Measurements from ENCODE around the gene THOC6. TPM values are rescaled to one million over a fixed set of nuclear protein-coding genes. Genes with fewer than 3 reads are reported as not detected.

THOC6 gene
- total and polyA plus RNA-seq, 2 donors (not counting 3 experiments of a cell fraction or from before 2014, with no cell fraction given), result 23.9 to 39.3 TPM

DNA sequence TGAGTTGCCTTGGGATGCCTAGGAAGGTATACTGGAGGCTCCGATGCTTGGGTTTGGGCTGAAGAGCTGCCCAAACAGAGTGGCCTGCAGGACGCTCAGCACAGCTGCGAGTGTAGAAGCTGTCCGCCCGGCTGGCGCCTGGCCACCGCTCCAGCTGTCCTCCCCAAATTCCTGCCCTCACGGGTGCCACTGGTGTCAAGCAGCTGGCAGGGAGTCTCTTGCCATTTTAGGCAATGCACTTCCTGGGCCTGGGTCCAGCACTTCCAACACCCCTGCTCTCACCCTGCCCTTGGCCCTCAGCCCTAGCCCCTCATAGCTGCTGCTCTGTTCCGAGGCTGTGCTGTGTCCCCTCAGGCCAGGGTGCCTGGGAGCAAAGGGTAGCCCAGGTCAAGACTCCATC, 38.4 kb upstream of the THOC6 start:
- Histone ChIP-seq H3K79me2 (ENCODE audit: control insufficient read depth, insufficient read depth, low read length) (no peaks in the 10 kb centered on the region), H3K27me3 (ENCODE audit: control insufficient read depth in 2 of 2, insufficient read depth in 2 of 2, low read length in 2 of 2) (peaks cover 0 to 5% of the 10 kb centered on the region in 2 experiments), H2AFZ (ENCODE audit: low read depth, low read length) (no peak overlapping the region), H3K9me1 (replicated peaks; ENCODE audit: control insufficient read depth, extremely low read depth, insufficient read depth, low read length) (no peaks in the 10 kb centered on the region), H3K9me3 (replicated peaks; ENCODE audit: control insufficient read depth, insufficient read depth, low read length) (no peaks in the 10 kb centered on the region), H3K36me3 (ENCODE audit: control insufficient read depth in 2 of 2, extremely low read depth in 1 of 2, insufficient read depth in 2 of 2, low read length in 2 of 2) (no peaks in the 10 kb centered on the region), H3K9ac (replicated peaks; ENCODE audit: extremely low read depth, insufficient read depth, low read length) (no peak overlapping the region), H3K4me2 (ENCODE audit: insufficient read depth, low read length) (no peak overlapping the region), H4K20me1 (replicated peaks; ENCODE audit: control insufficient read depth, extremely low read depth, insufficient read depth, low read length) (no peaks in the 10 kb centered on the region), H3K4me3 (replicated peaks in 1 of 3; ENCODE audit: insufficient read depth in 1 of 3, low read depth in 1 of 3, low read length in 3 of 3) (no peak overlapping the region), H3K27ac (ENCODE audit: insufficient read depth, low read depth, low read length) (no peak overlapping the region), H3K4me1 (ENCODE audit: control insufficient read depth, extremely low read depth, insufficient read depth, low read length) (peaks cover 5% of the 10 kb centered on the region)
- TF ChIP-seq POLR2AphosphoS5 (IDR thresholded peaks at IDR 0.05; ENCODE audit: insufficient read depth, low read depth, low read length) (no peak), MYC (IDR thresholded peaks at IDR 0.05; ENCODE audit: low read depth, low read length) (no peak), FOS (IDR thresholded peaks at IDR 0.05; ENCODE audit: borderline replicate concordance, insufficient read depth, low read length) (no peak), GATA2 (IDR thresholded peaks at IDR 0.05; ENCODE audit: insufficient read depth, insufficient read length, low read depth, low read length) (no peak), JUN (IDR thresholded peaks at IDR 0.05; ENCODE audit: borderline replicate concordance, insufficient read depth, insufficient read length, low read depth) (no peak), EZH2 (IDR thresholded peaks at IDR 0.05; ENCODE audit: borderline replicate concordance, low read depth, low read length, severe bottlenecking) (no peak), POLR2A (IDR thresholded peaks at IDR 0.05; ENCODE audit: low read depth, low read length) (no peak)
- TF ChIP-seq, protein P1, sequence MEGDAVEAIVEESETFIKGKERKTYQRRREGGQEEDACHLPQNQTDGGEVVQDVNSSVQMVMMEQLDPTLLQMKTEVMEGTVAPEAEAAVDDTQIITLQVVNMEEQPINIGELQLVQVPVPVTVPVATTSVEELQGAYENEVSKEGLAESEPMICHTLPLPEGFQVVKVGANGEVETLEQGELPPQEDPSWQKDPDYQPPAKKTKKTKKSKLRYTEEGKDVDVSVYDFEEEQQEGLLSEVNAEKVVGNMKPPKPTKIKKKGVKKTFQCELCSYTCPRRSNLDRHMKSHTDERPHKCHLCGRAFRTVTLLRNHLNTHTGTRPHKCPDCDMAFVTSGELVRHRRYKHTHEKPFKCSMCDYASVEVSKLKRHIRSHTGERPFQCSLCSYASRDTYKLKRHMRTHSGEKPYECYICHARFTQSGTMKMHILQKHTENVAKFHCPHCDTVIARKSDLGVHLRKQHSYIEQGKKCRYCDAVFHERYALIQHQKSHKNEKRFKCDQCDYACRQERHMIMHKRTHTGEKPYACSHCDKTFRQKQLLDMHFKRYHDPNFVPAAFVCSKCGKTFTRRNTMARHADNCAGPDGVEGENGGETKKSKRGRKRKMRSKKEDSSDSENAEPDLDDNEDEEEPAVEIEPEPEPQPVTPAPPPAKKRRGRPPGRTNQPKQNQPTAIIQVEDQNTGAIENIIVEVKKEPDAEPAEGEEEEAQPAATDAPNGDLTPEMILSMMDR (IDR thresholded peaks at IDR 0.05; ENCODE audit: extremely low read depth in 1 of 2, insufficient read depth in 1 of 2, low read depth in 1 of 2, low read length in 2 of 2), result no peak
- TF ChIP-seq, protein P2, sequence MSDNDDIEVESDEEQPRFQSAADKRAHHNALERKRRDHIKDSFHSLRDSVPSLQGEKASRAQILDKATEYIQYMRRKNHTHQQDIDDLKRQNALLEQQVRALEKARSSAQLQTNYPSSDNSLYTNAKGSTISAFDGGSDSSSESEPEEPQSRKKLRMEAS (IDR thresholded peaks at IDR 0.05; ENCODE audit: insufficient read depth, insufficient read length), result no peak
- FAIRE-seq, result no peak
- dilution Hi-C loops (cut with MboI; ENCODE audit: extremely low pct_ligation_motif_present, low sequenced_read_pairs), result no loop called here
- POLR2A ChIA-PET, result no interaction called here
- no TSS peak for BruUV-seq (replicated peaks)
- intact Hi-C loops (cut with micrococcal nuclease), result no loop called here
- CTCF ChIA-PET, result interaction anchor here (1.4 kb wide), 1 partner anchor 43 kb away, joined by 3 read pairs; no protein-coding TSS in a partner anchor
- no peak for DNase-seq (ENCODE audit: low read depth, low spot score)

Measured in endothelial cell of umbilical vein (primary cell).